GM18511 (cell line): ENCODE data around the gene DCANP1.
"Not testable (repeated sequence)": the region's sequence is repeated elsewhere in the genome, so short reads cannot be mapped to it uniquely, and the experiment has no call there.

Experiments used
- ATAC-seq: cut with Tn5 transposase; IDR thresholded peaks from one replicate; pipeline ENCODE4 v1.9.1; 2021; ENCODE audit warnings: mild to moderate bottlenecking, moderate library complexity; ENCODE audit not compliant: unreplicated experiment

The DCANP1 gene

GRCh38 chr5:135447298-135447929 is at the start of gene DCANP1:
TSS of gene DCANP1 (minus strand) at chr5:135447348. CDS start at chr5:135447108, 240 bp downstream.
- no peak for ATAC-seq

- ATAC-seq, result not testable (repeated sequence)
Measured at GRCh38 chr5:135495531-135495930, 48.4 kb upstream of the DCANP1 start.

- no peak for ATAC-seq
Measured at GRCh38 chr5:135494196-135494595, 47.0 kb upstream of the DCANP1 start.

GRCh38 chr5:135493406-135494180 is 46.4 kb upstream of the DCANP1 start:
- no peak for ATAC-seq

GRCh38 chr5:135492319-135492626 is 45.1 kb upstream of the DCANP1 start:
- ATAC-seq, result no peak

- no peak for ATAC-seq
Measured at GRCh38 chr5:135491552-135492318, 44.6 kb upstream of the DCANP1 start.

GRCh38 chr5:135491038-135491551 is 43.9 kb upstream of the DCANP1 start:
- no peak for ATAC-seq

GRCh38 chr5:135490245-135491037 is 43.3 kb upstream of the DCANP1 start:
- ATAC-seq, result no peak

- no peak for ATAC-seq
Measured at GRCh38 chr5:135489466-135490244, 42.5 kb upstream of the DCANP1 start.

- no peak for ATAC-seq
Measured at GRCh38 chr5:135488727-135489465, 41.7 kb upstream of the DCANP1 start.

- ATAC-seq, result no peak
Measured at GRCh38 chr5:135487839-135488514, 40.8 kb upstream of the DCANP1 start.

- no peak for ATAC-seq
Measured at GRCh38 chr5:135487037-135487395, 39.9 kb upstream of the DCANP1 start.

GRCh38 chr5:135486131-135487036 is 39.2 kb upstream of the DCANP1 start:
- ATAC-seq, result no peak

- no peak for ATAC-seq
Measured at GRCh38 chr5:135484674-135485086, 37.5 kb upstream of the DCANP1 start.

- no peak for ATAC-seq
Measured at GRCh38 chr5:135483254-135483653, 36.1 kb upstream of the DCANP1 start.

- no peak for ATAC-seq
Measured at GRCh38 chr5:135482381-135482933, 35.3 kb upstream of the DCANP1 start.

- no peak for ATAC-seq
Measured at GRCh38 chr5:135481909-135482311, 34.8 kb upstream of the DCANP1 start.

GRCh38 chr5:135481387-135481786 is 34.2 kb upstream of the DCANP1 start:
- ATAC-seq, result no peak
